GM12878 (cell line): ENCODE results near the gene GRIK2. TPM values are rescaled to one million over a fixed set of nuclear protein-coding genes. Genes with fewer than 3 reads are reported as not detected.

Experiments used
- ATAC-seq: fragments of 200-7000 bp; cut with Tn5 transposase; 3 replicates; pipeline ENCODE4 v1.9.1; 2020; ENCODE audit warnings: mild to moderate bottlenecking, moderate library complexity
- BruUV-seq: library from RNA; stranded (reverse); fragments of 400-500 nt; replicated peaks from 2 replicates; lab custom pipeline; 2021; lab: Mats Ljungman, UMichigan
- CTCF ChIA-PET: fragments of 300-600 bp; sonication (Branson Sonifier 250); formaldehyde crosslinking; extraction: SDS; loops from one replicate; lab custom pipeline; 2021; ENCODE audit warnings: inconsistent platforms; lab: Yijun Ruan, JAX
- POLR2A ChIA-PET: fragments of 350-600 bp; formaldehyde crosslinking; extraction: SDS; loops from one replicate; lab custom pipeline; 2021; ENCODE audit warnings: inconsistent platforms; lab: Charles Lee
- RAD21 ChIA-PET: fragments of 300-600 bp; sonication (Branson Sonifier 250); formaldehyde crosslinking; loops from one replicate; lab custom pipeline; 2023; ENCODE audit warnings: antibody characterized with exemption; ENCODE audit not compliant: unreplicated experiment; lab: Charles Lee
- SMC1A ChIA-PET: fragments of 300-600 bp; sonication (Branson Sonifier 250); formaldehyde crosslinking; loops from one replicate; lab custom pipeline; 2023; ENCODE audit not compliant: unreplicated experiment, uncharacterized antibody; lab: Charles Lee
- DNase-seq: peaks from one replicate; pipeline ENCODE4 v3.0.0-alpha.2; 2011; ENCODE audit warnings: low read depth, low spot score
- FAIRE-seq: peaks from 3 replicates; lab custom pipeline; 2011; peaks lifted over from hg19 to GRCh38; lab: Jason Lieb, UNC
- H2AFZ ChIP-seq: 2 replicates; pipeline ENCODE4 v1.6.0; 2011; ENCODE audit warnings: low read depth, low read length, control low read depth; ENCODE audit not compliant: control insufficient read depth
- H3K27ac ChIP-seq: 2 replicates; pipeline ENCODE4 v1.5.1; 2011; ENCODE audit warnings: control low read depth; ENCODE audit not compliant: control insufficient read depth, insufficient read depth
- H3K27me3 ChIP-seq, 2 experiments: replicated peaks in 1 of 2; 2 replicates each; pipeline versions ENCODE4 v1.6.0 to v1.6.1; 2011; ENCODE audit warnings: low read length in 1 of 2; ENCODE audit not compliant: control insufficient read depth in 2 of 2, insufficient read depth in 2 of 2
- H3K36me3 ChIP-seq, 2 experiments: 2 replicates each; pipeline ENCODE4 v1.5.1; 2011; ENCODE audit warnings: low read length in 1 of 2; ENCODE audit not compliant: control insufficient read depth in 2 of 2, insufficient read depth in 2 of 2
- H3K4me1 ChIP-seq: 2 replicates; pipeline ENCODE4 v1.6.1; 2011; ENCODE audit warnings: mild to moderate bottlenecking, low read length, moderate library complexity, mixed read lengths; ENCODE audit not compliant: control insufficient read depth, insufficient read depth
- H3K4me2 ChIP-seq: 2 replicates; pipeline ENCODE4 v1.6.0; 2011; ENCODE audit warnings: control low read depth; ENCODE audit not compliant: control insufficient read depth, insufficient read depth
- H3K4me3 ChIP-seq: fragments of 200-600 bp; sonication (generic); 2 replicates; pipeline ENCODE4 v1.5.1; 2016
- H3K79me2 ChIP-seq: 2 replicates; pipeline ENCODE4 v1.6.0; 2011; ENCODE audit warnings: low read length; ENCODE audit not compliant: control insufficient read depth, insufficient read depth
- H3K9ac ChIP-seq: 2 replicates; pipeline ENCODE4 v1.8.0; 2011; ENCODE audit warnings: low read length, control low read depth, mixed read lengths; ENCODE audit not compliant: control insufficient read depth, insufficient read depth
- H3K9me3 ChIP-seq: replicated peaks from 3 replicates; pipeline ENCODE4 v1.5.1; 2011; ENCODE audit warnings: mild to moderate bottlenecking, low read length; ENCODE audit not compliant: control insufficient read depth, insufficient read depth
- H4K20me1 ChIP-seq: 2 replicates; pipeline ENCODE4 v1.6.0; 2011; ENCODE audit not compliant: control insufficient read depth, insufficient read depth
- ATF7 ChIP-seq: fragments of 450-650 bp; IDR thresholded peaks from 2 replicates; pipeline ENCODE4 v1.6.1; 2016; ENCODE audit warnings: low read depth, mild to moderate bottlenecking
- EGR1 ChIP-seq, 2 experiments: IDR thresholded peaks; 1 replicate in 1 of 2; 2 replicates in 1 of 2; pipeline ENCODE4 v1.6.1; 2011 to 2012; ENCODE audit warnings: low read depth in 2 of 2, low read length in 2 of 2, borderline replicate concordance in 1 of 2, mild to moderate bottlenecking in 1 of 2, moderate library complexity in 1 of 2
- MYC ChIP-seq: IDR thresholded peaks from 2 replicates; pipeline ENCODE4 v1.6.1; 2011; ENCODE audit warnings: mild to moderate bottlenecking, low read length, moderate library complexity, inconsistent platforms; ENCODE audit not compliant: insufficient read depth, insufficient replicate concordance, insufficient read length, severe bottlenecking
- NFYA ChIP-seq: IDR thresholded peaks from 2 replicates; pipeline ENCODE4 v1.6.1; 2011; ENCODE audit warnings: low read depth, mild to moderate bottlenecking, low read length, improper control_type of control experiment, borderline replicate concordance
- SRF ChIP-seq, 2 experiments: IDR thresholded peaks; 2 replicates each; pipeline ENCODE4 v1.6.1; 2011; ENCODE audit warnings: low read depth in 2 of 2, low read length in 2 of 2, mild to moderate bottlenecking in 1 of 2, moderate library complexity in 1 of 2
- STAT1 ChIP-seq: fragments of 450-650 bp; conservative IDR thresholded peaks from 2 replicates; pipeline ENCODE4 v1.6.1; 2014; ENCODE audit warnings: antibody characterized with exemption, mild to moderate bottlenecking
- STAT3 ChIP-seq: IDR thresholded peaks from 2 replicates; pipeline ENCODE4 v1.6.1; 2011; ENCODE audit warnings: low read depth, low read length, improper control_type of control experiment
- YBX1 ChIP-seq: fragments of 450-650 bp; IDR thresholded peaks from 2 replicates; pipeline ENCODE4 v1.6.1; 2016; ENCODE audit warnings: antibody characterized with exemption
- ZSCAN29 ChIP-seq: fragments of 450-650 bp; IDR thresholded peaks from 2 replicates; pipeline ENCODE4 v1.6.1; 2017; ENCODE audit warnings: mild to moderate bottlenecking, moderate library complexity
- WGBS: methylation state at CpG from one replicate; pipeline ENCODE4 v1.1.6; 2016; ENCODE audit warnings: low lambda C conversion rate; ENCODE audit not compliant: insufficient replicate concordance, insufficient coverage; ENCODE audit errors: missing lambda C conversion rate; 5-methylcytosine and 5-hydroxymethylcytosine counted together
- in situ Hi-C: fragments of 300-500 bp; cut with MboI; formaldehyde crosslinking; loops from 9 replicates; pipeline ENCODE4 v1.14.3; 2018; ENCODE audit warnings: mixed read lengths
- intact Hi-C: fragments of 100-400 bp; cut with micrococcal nuclease; formaldehyde crosslinking; loops from one replicate; pipeline ENCODE4 v1.14.2; 2022; ENCODE audit not compliant: unreplicated experiment
- polyA plus RNA-seq, 11 experiments: library from polyadenylated mRNA; depleted of rRNA in 4 of 11; unstranded in 6 of 11; stranded (reverse) in 5 of 11; fragments of >200 nt; fragmentation: Nextera tagmentation in 4 of 11; fragmentation: Illumina TruSeq in 1 of 11; extraction: Ambion mirVana in 4 of 11; extraction: Trizol in 1 of 11; gene quantifications; 1 replicate in 1 of 11; 2 replicates in 10 of 11; pipeline versions ENCODE4 v1.2.1 to v1.2.3, GENCODE V29; 2011 to 2016; ENCODE audit warnings: inconsistent platforms in 2 of 11, missing spikeins in 2 of 11, low read depth in 1 of 11
- total RNA-seq, 4 experiments: library from RNA; depleted of rRNA in 3 of 4; stranded (reverse); fragments of >200 nt in 3 of 4; fragmentation: Illumina TruSeq in 1 of 4; extraction: Trizol in 1 of 4; gene quantifications; 2 replicates each; pipeline versions ENCODE4 v1.2.1 to v1.2.3, GENCODE V29; 2013 to 2021
- TF ChIP-seq, protein P1 (sequence below): fragments of 450-650 bp; IDR thresholded peaks from 2 replicates; pipeline ENCODE4 v1.6.1; 2017; ENCODE audit warnings: low read depth, mild to moderate bottlenecking, moderate library complexity

GRIK2 gene
- total and polyA plus RNA-seq, 10 of the 15 experiments (the other 5 are each of a cell fraction or from before 2014, with no cell fraction given): not detected

DNA sequence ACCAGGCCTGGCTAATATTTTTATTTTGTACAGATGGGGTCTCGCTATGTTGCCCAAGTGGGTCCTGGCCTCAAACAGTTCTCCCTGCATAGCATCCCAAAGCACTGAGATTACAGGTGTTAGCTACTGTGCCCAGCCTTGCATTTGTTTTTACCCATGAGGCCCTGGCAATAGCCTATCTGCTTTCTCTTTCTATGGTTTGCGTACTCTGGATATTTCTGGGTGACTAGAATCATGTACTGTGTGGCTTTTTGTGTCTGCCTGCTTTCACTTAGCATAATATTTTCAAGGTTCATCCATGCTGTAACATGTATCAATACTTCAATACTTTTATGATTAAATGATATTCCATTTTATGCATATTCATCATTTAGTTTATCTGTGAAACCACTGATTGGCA lies 451.7 kb downstream of the GRIK2 start:
- 0% methylated on average over 2 of the region's 2 CpGs for WGBS
- RAD21 ChIA-PET: no interaction called here
- H4K20me1 ChIP-seq: no peaks in the 10 kb centered on the region
- ATAC-seq (peak; percentile 95), DNase-seq (no peak), FAIRE-seq (no peak)
- no peaks in the 10 kb centered on the region for H3K27me3 ChIP-seq
- no peak for TF ChIP-seq STAT1
- TF ChIP-seq STAT3: no peak
- TF ChIP-seq NFYA: no peak
- TF ChIP-seq, protein P1, sequence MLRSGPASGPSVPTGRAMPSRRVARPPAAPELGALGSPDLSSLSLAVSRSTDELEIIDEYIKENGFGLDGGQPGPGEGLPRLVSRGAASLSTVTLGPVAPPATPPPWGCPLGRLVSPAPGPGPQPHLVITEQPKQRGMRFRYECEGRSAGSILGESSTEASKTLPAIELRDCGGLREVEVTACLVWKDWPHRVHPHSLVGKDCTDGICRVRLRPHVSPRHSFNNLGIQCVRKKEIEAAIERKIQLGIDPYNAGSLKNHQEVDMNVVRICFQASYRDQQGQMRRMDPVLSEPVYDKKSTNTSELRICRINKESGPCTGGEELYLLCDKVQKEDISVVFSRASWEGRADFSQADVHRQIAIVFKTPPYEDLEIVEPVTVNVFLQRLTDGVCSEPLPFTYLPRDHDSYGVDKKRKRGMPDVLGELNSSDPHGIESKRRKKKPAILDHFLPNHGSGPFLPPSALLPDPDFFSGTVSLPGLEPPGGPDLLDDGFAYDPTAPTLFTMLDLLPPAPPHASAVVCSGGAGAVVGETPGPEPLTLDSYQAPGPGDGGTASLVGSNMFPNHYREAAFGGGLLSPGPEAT: no peak
- TF ChIP-seq SRF (IDR thresholded peaks at IDR 0.05; ENCODE audit: low read depth in 2 of 2, low read length in 2 of 2): no peak
- no peak for TF ChIP-seq EGR1 (IDR thresholded peaks at IDR 0.05; ENCODE audit: borderline replicate concordance in 1 of 2, low read depth in 2 of 2, low read length in 2 of 2)
- TF ChIP-seq ZSCAN29: no peak
- no peak for TF ChIP-seq MYC
- TF ChIP-seq YBX1: no peak
- TF ChIP-seq ATF7: no peak
- 0 out of 2 replicates have a peak overlapping the region, but pooled peaks have one; percentile 9 for H3K4me2 ChIP-seq
- H3K79me2 ChIP-seq: no peaks in the 10 kb centered on the region
- CTCF ChIA-PET: interaction anchor here (1.0 to 1.1 kb wide), 2 partner anchors 10 to 64 kb away, joined by 3 to 4 read pairs; no protein-coding TSS in a partner anchor
- H3K9ac ChIP-seq: no peak overlapping the region
- no peaks in the 10 kb centered on the region; the same call in 2 of the 3 replicates for H3K9me3 ChIP-seq
- no peak overlapping the region for H3K27ac ChIP-seq
- no TSS peak for BruUV-seq
- in situ Hi-C loops (no loop called here), intact Hi-C loops (no loop called here)
- H3K4me1 ChIP-seq: no peaks in the 10 kb centered on the region
- POLR2A ChIA-PET: no interaction called here
- no peaks in the 10 kb centered on the region for H3K36me3 ChIP-seq
- no peak overlapping the region for H3K4me3 ChIP-seq
- SMC1A ChIA-PET: interaction anchor here (0.8 to 1.2 kb wide), 3 partner anchors 35 to 142 kb away, joined by 3 to 4 read pairs (median 3); no protein-coding TSS in a partner anchor
- H2AFZ ChIP-seq: no peak overlapping the region
